ENCODE measurements around the gene OR8J3.
"Not testable (repeated sequence)": the region's sequence is repeated elsewhere in the genome, so short reads cannot be mapped to it uniquely, and the experiment has no call there.

Gene OR8J3, protein sequence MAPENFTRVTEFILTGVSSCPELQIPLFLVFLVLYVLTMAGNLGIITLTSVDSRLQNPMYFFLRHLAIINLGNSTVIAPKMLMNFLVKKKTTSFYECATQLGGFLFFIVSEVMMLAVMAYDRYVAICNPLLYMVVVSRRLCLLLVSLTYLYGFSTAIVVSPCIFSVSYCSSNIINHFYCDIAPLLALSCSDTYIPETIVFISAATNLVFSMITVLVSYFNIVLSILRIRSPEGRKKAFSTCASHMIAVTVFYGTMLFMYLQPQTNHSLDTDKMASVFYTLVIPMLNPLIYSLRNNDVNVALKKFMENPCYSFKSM

GRCh38 chr11:56140151-56140661, at the start of gene OR8J3:
OR8J3 (minus strand) TSS chr11:56140201; CDS start chr11:56137718, 2,483 bp downstream.
- no peaks in the 10 kb centered on the region for H3K4me1 Mint-ChIP-seq
- peaks cover 22% of the 10 kb centered on the region for H3K9me3 Mint-ChIP-seq
- no peak within 1 kb of the TSS for H3K27ac Mint-ChIP-seq

GRCh38 chr11:56188602-56189001, 48.6 kb upstream of the OR8J3 start:
- no peaks in the 10 kb centered on the region for H3K36me3 Mint-ChIP-seq
- H3K27ac Mint-ChIP-seq = no peak overlapping the region
- DNase-seq (ENCODE audit: low spot score in 2 of 2) (no peak), ATAC-seq (no peak)
- no peak overlapping the region for H3K4me3 Mint-ChIP-seq
- H3K4me1 Mint-ChIP-seq = no peaks in the 10 kb centered on the region
- peaks cover 23% of the 10 kb centered on the region for H3K9me3 Mint-ChIP-seq

More at GRCh38 chr11:56140151-56140661, at the start of gene OR8J3:
- DNase-seq (ENCODE audit: low spot score in 2 of 2) (no peak), ATAC-seq (no peak)
- H3K36me3 Mint-ChIP-seq = no peaks in the 10 kb centered on the region
- no peak within 1 kb of the TSS for H3K4me3 Mint-ChIP-seq

DNA sequence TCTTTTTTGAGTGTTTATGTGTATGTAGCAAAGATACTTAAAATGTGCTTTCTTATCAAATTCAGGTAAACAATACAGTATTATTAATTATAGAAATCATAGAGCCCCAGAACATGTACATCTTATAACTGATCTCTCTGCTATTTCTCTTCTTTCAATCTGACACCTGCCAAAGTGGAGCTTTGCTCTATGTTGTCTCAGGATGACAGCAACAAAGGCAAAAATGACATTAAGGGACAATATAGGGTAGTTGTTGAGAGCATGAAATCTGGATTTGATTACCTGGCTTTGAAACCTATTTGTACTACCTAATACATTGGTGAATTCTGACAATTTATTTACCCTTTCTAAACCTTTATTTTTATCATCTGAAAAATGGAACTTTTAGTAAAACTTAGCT, 43.5 kb upstream of the OR8J3 start:
- no peak for ATAC-seq
- H3K9me3 Mint-ChIP-seq = peaks cover 30% of the 10 kb centered on the region

DNA sequence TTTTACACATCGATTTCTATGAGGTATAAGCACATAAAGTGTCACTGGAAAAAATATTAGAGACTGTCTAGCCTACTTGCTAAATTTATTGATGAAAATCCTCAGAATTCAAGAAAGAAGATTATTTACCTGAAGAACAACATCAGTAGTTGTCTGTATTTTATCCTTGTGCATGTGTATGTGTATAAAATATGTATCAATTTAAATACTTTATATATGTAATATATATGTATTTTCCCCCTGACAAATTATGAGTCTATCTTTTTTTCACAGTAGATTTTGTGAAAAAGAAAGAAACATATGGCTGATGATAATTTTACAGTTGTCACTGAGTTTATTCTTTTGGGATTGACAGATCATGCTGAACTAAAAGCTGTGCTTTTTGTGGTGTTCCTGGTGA, 36.3 kb upstream of the OR8J3 start, which contains the start of gene OR5J2:
TSS of gene OR5J2 (plus strand) at position 301 of the 400 bp plus-strand sequence. CDS start at position 301, 0 bp downstream.
- Mint-ChIP-seq H3K4me3 (no peak within 1 kb of the TSS), H3K9me3 (peaks cover 20% of the 10 kb centered on the region), H3K36me3 (no peaks in the 10 kb centered on the region), H3K4me1 (no peaks in the 10 kb centered on the region), H3K27ac (no peak within 1 kb of the TSS)
- DNase-seq (ENCODE audit: low spot score in 2 of 2) (no peak), ATAC-seq (no peak)

More for the DNA sequence above, 43.5 kb upstream of the OR8J3 start:
- H3K4me3 Mint-ChIP-seq = no peak overlapping the region
- H3K36me3 Mint-ChIP-seq = no peaks in the 10 kb centered on the region
- H3K4me1 Mint-ChIP-seq = no peaks in the 10 kb centered on the region
- no peak overlapping the region for H3K27ac Mint-ChIP-seq
- no peak for DNase-seq (ENCODE audit: low spot score in 2 of 2)

DNA sequence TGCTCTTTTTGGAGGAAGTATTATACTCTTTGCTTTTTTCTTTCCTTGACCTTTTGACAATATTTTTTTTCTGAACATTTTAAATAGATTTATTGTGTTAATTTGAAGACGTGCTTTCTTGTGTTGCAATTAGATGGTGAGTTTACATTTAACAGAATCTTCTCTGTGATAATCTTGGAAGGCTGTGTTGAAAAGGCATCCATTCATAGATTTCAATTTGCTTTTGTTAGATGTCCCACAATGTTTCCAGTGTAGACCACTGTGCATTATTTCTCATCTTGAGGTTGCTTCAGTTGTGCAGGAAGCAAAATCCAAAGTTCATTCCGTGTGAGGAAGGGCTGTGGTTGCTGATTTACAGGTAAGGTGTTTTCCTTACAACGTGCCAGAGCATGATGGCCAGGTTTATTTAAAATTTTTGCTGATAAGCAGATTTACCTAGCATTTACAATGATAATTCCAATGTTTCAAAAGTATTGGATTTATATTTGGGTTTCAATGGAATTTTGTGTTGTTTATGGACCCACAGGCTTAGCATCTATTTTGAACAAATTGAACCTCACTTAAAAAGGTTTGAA, 32.3 kb upstream of the OR8J3 start:
- H3K4me3 Mint-ChIP-seq = no peak overlapping the region
- H3K9me3 Mint-ChIP-seq = peaks cover 16% of the 10 kb centered on the region
- ATAC-seq = no peak

DNA sequence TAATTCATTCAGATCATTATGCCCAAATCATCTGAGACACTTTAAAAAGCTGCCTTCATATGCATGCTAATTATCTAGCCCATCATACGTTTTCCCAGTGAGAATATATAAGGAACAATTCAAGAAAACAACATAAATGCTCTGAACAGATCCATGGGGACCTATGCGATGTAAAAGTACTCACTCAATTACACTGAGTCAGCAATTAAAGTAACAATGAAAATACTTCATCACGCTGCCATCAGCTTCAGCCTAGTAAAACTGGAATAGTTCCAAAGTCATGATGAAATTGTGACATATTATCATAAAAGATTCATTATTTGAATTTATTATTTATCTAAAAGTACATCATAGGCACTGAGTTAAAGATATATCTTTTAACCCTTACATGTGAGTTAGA, 23.8 kb upstream of the OR8J3 start:
- Mint-ChIP-seq H3K4me1 (no peaks in the 10 kb centered on the region), H3K27ac (no peak overlapping the region), H3K36me3 (no peaks in the 10 kb centered on the region), H3K4me3 (no peak overlapping the region), H3K9me3 (peaks cover 11% of the 10 kb centered on the region)
- DNase-seq (ENCODE audit: low spot score in 2 of 2) = no peak
- ATAC-seq = no peak

More for the DNA sequence above, 32.3 kb upstream of the OR8J3 start:
- Mint-ChIP-seq H3K36me3 (no peaks in the 10 kb centered on the region), H3K4me1 (no peaks in the 10 kb centered on the region), H3K27ac (no peak overlapping the region)
- no peak for DNase-seq (ENCODE audit: low spot score in 2 of 2)

DNA sequence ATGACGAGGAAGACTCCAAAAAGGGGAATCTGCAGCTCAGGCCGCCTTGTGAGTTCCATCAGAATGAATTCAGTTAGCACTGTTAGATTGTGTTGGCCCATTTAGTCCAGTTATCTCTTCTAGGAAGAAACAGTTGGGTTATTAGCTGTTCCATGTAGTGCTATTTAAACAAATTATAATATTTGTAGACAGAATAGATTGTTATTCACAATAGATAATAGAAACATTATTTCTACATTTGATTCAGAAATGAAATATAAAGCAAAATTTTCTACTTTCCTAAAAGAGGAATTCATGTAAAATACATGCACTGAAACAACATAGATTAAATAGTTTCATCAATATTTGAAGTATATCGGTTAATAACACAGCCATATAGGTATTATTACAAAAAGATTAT, 20.2 kb upstream of the OR8J3 start, which contains the start of gene OR8K5:
TSS of gene OR8K5 (minus strand) at position 101 of the 400 bp plus-strand sequence. CDS start at position 101, 0 bp downstream.
- ATAC-seq (no peak), DNase-seq (ENCODE audit: low spot score in 2 of 2) (no peak)
- Mint-ChIP-seq H3K4me1 (no peaks in the 10 kb centered on the region), H3K9me3 (peaks cover 18% of the 10 kb centered on the region), H3K36me3 (no peaks in the 10 kb centered on the region), H3K27ac (no peak within 1 kb of the TSS), H3K4me3 (no peak within 1 kb of the TSS)

GRCh38 chr11:56152333-56152732, 12.3 kb upstream of the OR8J3 start:
- peaks cover 43% of the 10 kb centered on the region for H3K9me3 Mint-ChIP-seq
- no peak overlapping the region for H3K27ac Mint-ChIP-seq
- H3K4me1 Mint-ChIP-seq = no peaks in the 10 kb centered on the region
- ATAC-seq = no peak
- no peaks in the 10 kb centered on the region for H3K36me3 Mint-ChIP-seq
- H3K4me3 Mint-ChIP-seq = no peak overlapping the region
- no peak for DNase-seq (ENCODE audit: low spot score in 2 of 2)

- ATAC-seq = no peak
- DNase-seq (ENCODE audit: low spot score in 2 of 2) = no peak
- H3K36me3 Mint-ChIP-seq = no peaks in the 10 kb centered on the region
- no peak overlapping the region for H3K4me3 Mint-ChIP-seq
- H3K9me3 Mint-ChIP-seq = peaks cover 38% of the 10 kb centered on the region
- no peaks in the 10 kb centered on the region for H3K4me1 Mint-ChIP-seq
- no peak overlapping the region for H3K27ac Mint-ChIP-seq
These were observed 11.4 kb upstream of the OR8J3 start for GRCh38 chr11:56151376-56151775.

GRCh38 chr11:56143681-56144080, 3.7 kb upstream of the OR8J3 start:
- ATAC-seq; H3K36me3 Mint-ChIP-seq; H3K4me1 Mint-ChIP-seq; DNase-seq (ENCODE audit: low spot score in 2 of 2); H3K4me3 Mint-ChIP-seq; H3K27ac Mint-ChIP-seq: not testable (repeated sequence)
- peaks cover 13% of the 10 kb centered on the region for H3K9me3 Mint-ChIP-seq

DNA sequence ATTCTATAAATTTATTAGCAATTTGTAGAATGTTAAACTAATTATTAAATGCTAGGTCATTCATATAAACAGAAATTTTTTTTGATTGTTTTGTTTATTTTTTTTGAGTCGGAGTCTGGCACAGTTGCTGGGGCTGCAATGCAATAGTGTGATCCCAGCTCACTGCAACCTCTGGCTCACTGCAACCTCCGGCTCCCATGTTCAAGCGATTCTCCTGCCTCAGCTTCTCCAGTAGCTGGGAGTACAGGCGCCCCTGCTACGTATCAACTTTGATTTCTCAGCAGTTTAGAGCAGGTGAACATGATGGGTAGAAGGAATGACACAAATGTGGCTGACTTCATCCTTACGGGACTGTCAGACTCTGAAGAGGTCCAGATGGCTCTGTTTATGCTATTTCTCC, 17.9 kb downstream of the OR8J3 start, which contains the start of gene OR8H3:
TSS of gene OR8H3 (plus strand) at position 301 of the 400 bp plus-strand sequence. CDS start at position 301, 0 bp downstream.
- ATAC-seq = no peak
- Mint-ChIP-seq H3K27ac (no peak within 1 kb of the TSS), H3K4me3 (no peak within 1 kb of the TSS)

DNA sequence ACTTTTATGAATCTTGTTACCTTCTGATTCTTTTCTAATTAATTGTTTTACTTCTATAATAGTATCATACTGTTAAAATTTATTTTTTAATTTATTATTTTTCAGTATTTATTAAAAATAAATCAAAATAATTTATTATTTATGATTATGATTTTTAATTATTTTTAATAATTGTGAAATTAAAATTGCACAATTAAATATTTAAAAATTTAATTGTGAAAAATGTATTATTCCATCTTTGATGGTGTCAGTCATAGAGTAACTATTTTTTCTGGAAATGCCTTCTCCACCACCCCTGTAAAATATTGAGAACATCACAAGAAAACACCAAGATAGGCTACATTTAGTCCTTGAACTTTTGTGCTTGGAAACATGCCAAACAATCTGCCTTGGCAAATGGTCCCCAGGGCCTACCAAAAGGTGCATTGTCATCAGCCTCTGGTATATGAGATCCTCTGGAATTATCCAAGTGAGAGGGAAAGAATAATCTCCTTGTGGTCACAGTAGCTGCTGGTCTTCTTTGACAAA, 36.7 kb downstream of the OR8J3 start, which contains the start of gene OR8H2:
TSS of gene OR8H2 (plus strand) at position 478 of the 528 bp plus-strand sequence. CDS start 1,356 bp downstream, outside the sequence.
- H3K4me1 Mint-ChIP-seq = no peaks in the 10 kb centered on the region
- H3K36me3 Mint-ChIP-seq = no peaks in the 10 kb centered on the region
- H3K4me3 Mint-ChIP-seq = no peak within 1 kb of the TSS
- H3K27ac Mint-ChIP-seq = no peak within 1 kb of the TSS
- ATAC-seq (no peak), DNase-seq (ENCODE audit: low spot score in 2 of 2) (no peak)
- peaks cover 11% of the 10 kb centered on the region for H3K9me3 Mint-ChIP-seq

More for the DNA sequence above, 17.9 kb downstream of the OR8J3 start, which contains the start of gene OR8H3:
- Mint-ChIP-seq H3K4me1 (no peaks in the 10 kb centered on the region), H3K9me3 (peaks cover 16% of the 10 kb centered on the region), H3K36me3 (no peaks in the 10 kb centered on the region)
- DNase-seq (ENCODE audit: low spot score in 2 of 2) = no peak

DNA sequence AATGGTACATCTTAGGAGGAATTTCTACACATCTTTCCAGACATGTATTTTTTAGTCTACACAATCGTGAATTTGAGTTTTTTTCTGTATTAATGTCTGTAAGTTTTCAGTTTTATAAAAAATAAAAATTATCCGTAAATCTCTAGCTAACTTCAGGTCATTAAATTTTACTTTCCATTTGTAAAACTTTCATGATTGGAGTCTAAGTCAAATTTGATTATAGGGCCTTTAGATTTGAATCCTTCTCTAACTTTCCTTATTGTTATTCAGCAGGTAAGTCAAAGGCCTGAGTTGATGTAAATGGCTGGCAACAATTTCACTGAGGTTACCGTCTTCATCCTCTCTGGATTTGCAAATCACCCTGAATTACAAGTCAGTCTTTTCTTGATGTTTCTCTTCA, 47.0 kb downstream of the OR8J3 start, which contains the start of gene OR8I2:
TSS of gene OR8I2 (plus strand) at position 301 of the 400 bp plus-strand sequence. CDS start at position 301, 0 bp downstream.
- no peak for DNase-seq (ENCODE audit: low spot score in 2 of 2)
- Mint-ChIP-seq H3K4me1 (no peaks in the 10 kb centered on the region), H3K27ac (no peak within 1 kb of the TSS), H3K4me3 (no peak within 1 kb of the TSS), H3K36me3 (no peaks in the 10 kb centered on the region), H3K9me3 (peaks cover 26% of the 10 kb centered on the region)
- no peak for ATAC-seq

DNA sequence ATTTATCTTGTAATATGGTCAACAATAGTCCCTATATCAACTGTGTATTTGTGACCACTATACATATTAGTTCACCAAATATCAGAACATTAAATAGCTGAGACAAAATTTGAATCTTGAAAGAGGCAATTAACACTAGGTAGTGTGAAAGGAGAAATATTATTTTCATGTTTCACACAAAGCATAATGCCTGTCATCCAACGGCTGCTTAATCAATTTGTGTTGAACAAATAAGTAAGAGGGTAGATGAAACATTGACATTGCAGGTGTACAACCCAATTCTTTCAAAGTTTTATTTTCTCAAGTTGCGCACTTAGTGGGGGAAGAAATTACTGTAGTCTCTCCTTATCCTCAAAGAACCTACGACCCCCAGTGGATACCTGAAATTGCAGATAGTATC, 50.3 kb downstream of the OR8J3 start:
- DNase-seq (ENCODE audit: low spot score in 2 of 2) (no peak), ATAC-seq (no peak)
- Mint-ChIP-seq H3K4me1 (no peaks in the 10 kb centered on the region), H3K27ac (no peak overlapping the region), H3K36me3 (no peaks in the 10 kb centered on the region), H3K9me3 (peaks cover 23% of the 10 kb centered on the region), H3K4me3 (no peak overlapping the region)
